GM12878 (cell line): Measurements from ENCODE around the gene MYNN. TPM values are rescaled to one million over a fixed set of nuclear protein-coding genes. Genes with fewer than 3 reads are reported as not detected.
A peak's percentile ranks its signal among the peaks of the same experiment; 100 is the strongest.

Experiments used
- ATAC-seq: fragments of 200-7000 bp; cut with Tn5 transposase; 3 replicates; pipeline ENCODE4 v1.9.1; 2020; ENCODE audit warnings: mild to moderate bottlenecking, moderate library complexity
- BruUV-seq: library from RNA; stranded (reverse); fragments of 400-500 nt; replicated peaks from 2 replicates; lab custom pipeline; 2021; lab: Mats Ljungman, UMichigan
- CTCF ChIA-PET: fragments of 300-600 bp; sonication (Branson Sonifier 250); formaldehyde crosslinking; extraction: SDS; loops from one replicate; lab custom pipeline; 2021; ENCODE audit warnings: inconsistent platforms; lab: Yijun Ruan, JAX
- POLR2A ChIA-PET: fragments of 350-600 bp; formaldehyde crosslinking; extraction: SDS; loops from one replicate; lab custom pipeline; 2021; ENCODE audit warnings: inconsistent platforms; lab: Charles Lee
- RAD21 ChIA-PET: fragments of 300-600 bp; sonication (Branson Sonifier 250); formaldehyde crosslinking; loops from one replicate; lab custom pipeline; 2023; ENCODE audit warnings: antibody characterized with exemption; ENCODE audit not compliant: unreplicated experiment; lab: Charles Lee
- SMC1A ChIA-PET: fragments of 300-600 bp; sonication (Branson Sonifier 250); formaldehyde crosslinking; loops from one replicate; lab custom pipeline; 2023; ENCODE audit not compliant: unreplicated experiment, uncharacterized antibody; lab: Charles Lee
- DNase-seq: peaks from one replicate; pipeline ENCODE4 v3.0.0-alpha.2; 2011; ENCODE audit warnings: low read depth, low spot score
- FAIRE-seq: peaks from 3 replicates; lab custom pipeline; 2011; peaks lifted over from hg19 to GRCh38; lab: Jason Lieb, UNC
- H2AFZ ChIP-seq: 2 replicates; pipeline ENCODE4 v1.6.0; 2011; ENCODE audit warnings: low read depth, low read length, control low read depth; ENCODE audit not compliant: control insufficient read depth
- H3K27ac ChIP-seq: 2 replicates; pipeline ENCODE4 v1.5.1; 2011; ENCODE audit warnings: control low read depth; ENCODE audit not compliant: control insufficient read depth, insufficient read depth
- H3K27me3 ChIP-seq, 2 experiments: replicated peaks in 1 of 2; 2 replicates each; pipeline versions ENCODE4 v1.6.0 to v1.6.1; 2011; ENCODE audit warnings: low read length in 1 of 2; ENCODE audit not compliant: control insufficient read depth in 2 of 2, insufficient read depth in 2 of 2
- H3K36me3 ChIP-seq, 2 experiments: 2 replicates each; pipeline ENCODE4 v1.5.1; 2011; ENCODE audit warnings: low read length in 1 of 2; ENCODE audit not compliant: control insufficient read depth in 2 of 2, insufficient read depth in 2 of 2
- H3K4me1 ChIP-seq: 2 replicates; pipeline ENCODE4 v1.6.1; 2011; ENCODE audit warnings: mild to moderate bottlenecking, low read length, moderate library complexity, mixed read lengths; ENCODE audit not compliant: control insufficient read depth, insufficient read depth
- H3K4me2 ChIP-seq: 2 replicates; pipeline ENCODE4 v1.6.0; 2011; ENCODE audit warnings: control low read depth; ENCODE audit not compliant: control insufficient read depth, insufficient read depth
- H3K4me3 ChIP-seq: fragments of 200-600 bp; sonication (generic); 2 replicates; pipeline ENCODE4 v1.5.1; 2016
- H3K79me2 ChIP-seq: 2 replicates; pipeline ENCODE4 v1.6.0; 2011; ENCODE audit warnings: low read length; ENCODE audit not compliant: control insufficient read depth, insufficient read depth
- H3K9ac ChIP-seq: 2 replicates; pipeline ENCODE4 v1.8.0; 2011; ENCODE audit warnings: low read length, control low read depth, mixed read lengths; ENCODE audit not compliant: control insufficient read depth, insufficient read depth
- H3K9me3 ChIP-seq: replicated peaks from 3 replicates; pipeline ENCODE4 v1.5.1; 2011; ENCODE audit warnings: mild to moderate bottlenecking, low read length; ENCODE audit not compliant: control insufficient read depth, insufficient read depth
- H4K20me1 ChIP-seq: 2 replicates; pipeline ENCODE4 v1.6.0; 2011; ENCODE audit not compliant: control insufficient read depth, insufficient read depth
- BMI1 ChIP-seq: fragments of 450-650 bp; IDR thresholded peaks from 2 replicates; pipeline ENCODE4 v1.6.1; 2016; ENCODE audit warnings: mild to moderate bottlenecking, moderate library complexity, borderline replicate concordance
- DPF2 ChIP-seq: fragments of 450-650 bp; IDR thresholded peaks from 2 replicates; pipeline ENCODE4 v1.6.1; 2017; ENCODE audit warnings: mild to moderate bottlenecking
- EED ChIP-seq: sonication (generic); IDR thresholded peaks from 2 replicates; pipeline ENCODE4 v1.6.1; 2016; ENCODE audit warnings: antibody characterized with exemption, low read depth
- FOXK2 ChIP-seq: fragments of 450-650 bp; IDR thresholded peaks from 2 replicates; pipeline ENCODE4 v1.6.1; 2017; ENCODE audit warnings: mild to moderate bottlenecking, moderate library complexity
- GATAD2B ChIP-seq: fragments of 450-650 bp; conservative IDR thresholded peaks from 2 replicates; pipeline ENCODE4 v1.6.1; 2017; ENCODE audit warnings: low read depth, mild to moderate bottlenecking, moderate library complexity
- HDGF ChIP-seq: fragments of 450-650 bp; IDR thresholded peaks from 2 replicates; pipeline ENCODE4 v1.6.1; 2016; ENCODE audit warnings: antibody characterized with exemption
- IKZF1 ChIP-seq: fragments of 450-650 bp; conservative IDR thresholded peaks from 2 replicates; pipeline ENCODE4 v1.6.1; 2017; ENCODE audit warnings: antibody characterized with exemption, mild to moderate bottlenecking
- JUNB ChIP-seq: IDR thresholded peaks from 2 replicates; pipeline ENCODE4 v1.6.1; 2016; ENCODE audit warnings: antibody characterized with exemption, mild to moderate bottlenecking
- MEF2B ChIP-seq: fragments of 450-650 bp; IDR thresholded peaks from 2 replicates; pipeline ENCODE4 v1.6.1; 2018; ENCODE audit warnings: mild to moderate bottlenecking, moderate library complexity; ENCODE audit not compliant: partially characterized antibody, poor library complexity, severe bottlenecking
- MXI1 ChIP-seq: fragments of 150-350 bp; IDR thresholded peaks from 2 replicates; pipeline ENCODE4 v1.6.1; 2011; ENCODE audit warnings: low read depth, mild to moderate bottlenecking, inconsistent platforms, low read length, improper control_type of control experiment
- NBN ChIP-seq: fragments of 450-650 bp; IDR thresholded peaks from 2 replicates; pipeline ENCODE4 v1.6.1; 2016
- NRF1 ChIP-seq: conservative IDR thresholded peaks from 2 replicates; pipeline ENCODE4 v1.6.1; 2011; ENCODE audit warnings: mild to moderate bottlenecking, low read depth, low read length, improper control_type of control experiment
- POLR2AphosphoS2 ChIP-seq: IDR thresholded peaks from 2 replicates; pipeline ENCODE4 v1.6.1; 2011; ENCODE audit warnings: low read depth, mild to moderate bottlenecking, low read length, improper control_type of control experiment, moderate library complexity
- SMAD5 ChIP-seq: IDR thresholded peaks from 2 replicates; pipeline ENCODE4 v1.6.1; 2016; ENCODE audit warnings: antibody characterized with exemption, low read depth
- SREBF1 ChIP-seq: IDR thresholded peaks from 2 replicates; pipeline ENCODE4 v1.6.1; 2012; ENCODE audit warnings: mild to moderate bottlenecking, low read length
- SUZ12 ChIP-seq: fragments of 200-600 bp; sonication (generic); IDR thresholded peaks from one replicate; pipeline ENCODE4 v1.6.1; 2018; ENCODE audit warnings: antibody characterized with exemption, mild to moderate bottlenecking; ENCODE audit not compliant: unreplicated experiment
- TCF3 ChIP-seq: IDR thresholded peaks from 2 replicates; pipeline ENCODE4 v1.6.1; 2012; ENCODE audit warnings: low read depth, mild to moderate bottlenecking, low read length, borderline replicate concordance; ENCODE audit not compliant: insufficient read depth
- ZNF207 ChIP-seq: fragments of 450-650 bp; IDR thresholded peaks from 2 replicates; pipeline ENCODE4 v1.6.1; 2014; ENCODE audit warnings: antibody characterized with exemption, mild to moderate bottlenecking, borderline replicate concordance
- WGBS: methylation state at CpG from one replicate; pipeline ENCODE4 v1.1.6; 2016; ENCODE audit warnings: low lambda C conversion rate; ENCODE audit not compliant: insufficient replicate concordance, insufficient coverage; ENCODE audit errors: missing lambda C conversion rate; 5-methylcytosine and 5-hydroxymethylcytosine counted together
- in situ Hi-C: fragments of 300-500 bp; cut with MboI; formaldehyde crosslinking; loops from 9 replicates; pipeline ENCODE4 v1.14.3; 2018; ENCODE audit warnings: mixed read lengths
- intact Hi-C: fragments of 100-400 bp; cut with micrococcal nuclease; formaldehyde crosslinking; loops from one replicate; pipeline ENCODE4 v1.14.2; 2022; ENCODE audit not compliant: unreplicated experiment
- polyA plus RNA-seq, 11 experiments: library from polyadenylated mRNA; depleted of rRNA in 4 of 11; unstranded in 6 of 11; stranded (reverse) in 5 of 11; fragments of >200 nt; fragmentation: Nextera tagmentation in 4 of 11; fragmentation: Illumina TruSeq in 1 of 11; extraction: Ambion mirVana in 4 of 11; extraction: Trizol in 1 of 11; gene quantifications; 1 replicate in 1 of 11; 2 replicates in 10 of 11; pipeline versions ENCODE4 v1.2.1 to v1.2.3, GENCODE V29; 2011 to 2016; ENCODE audit warnings: inconsistent platforms in 2 of 11, missing spikeins in 2 of 11, low read depth in 1 of 11
- total RNA-seq, 4 experiments: library from RNA; depleted of rRNA in 3 of 4; stranded (reverse); fragments of >200 nt in 3 of 4; fragmentation: Illumina TruSeq in 1 of 4; extraction: Trizol in 1 of 4; gene quantifications; 2 replicates each; pipeline versions ENCODE4 v1.2.1 to v1.2.3, GENCODE V29; 2013 to 2021
- TF ChIP-seq, protein P1 (sequence below): fragments of 450-650 bp; IDR thresholded peaks from 2 replicates; pipeline ENCODE4 v1.6.1; 2017; ENCODE audit warnings: mild to moderate bottlenecking
- TF ChIP-seq, protein P2 (sequence below): IDR thresholded peaks from 2 replicates; pipeline ENCODE4 v1.6.1; 2012; ENCODE audit warnings: low read depth, low read length, improper control_type of control experiment

MYNN gene
- total and polyA plus RNA-seq, 10 of the 15 experiments (the other 5 are each of a cell fraction or from before 2014, with no cell fraction given), result 8.8 to 20.5 (median 15.8) TPM

DNA sequence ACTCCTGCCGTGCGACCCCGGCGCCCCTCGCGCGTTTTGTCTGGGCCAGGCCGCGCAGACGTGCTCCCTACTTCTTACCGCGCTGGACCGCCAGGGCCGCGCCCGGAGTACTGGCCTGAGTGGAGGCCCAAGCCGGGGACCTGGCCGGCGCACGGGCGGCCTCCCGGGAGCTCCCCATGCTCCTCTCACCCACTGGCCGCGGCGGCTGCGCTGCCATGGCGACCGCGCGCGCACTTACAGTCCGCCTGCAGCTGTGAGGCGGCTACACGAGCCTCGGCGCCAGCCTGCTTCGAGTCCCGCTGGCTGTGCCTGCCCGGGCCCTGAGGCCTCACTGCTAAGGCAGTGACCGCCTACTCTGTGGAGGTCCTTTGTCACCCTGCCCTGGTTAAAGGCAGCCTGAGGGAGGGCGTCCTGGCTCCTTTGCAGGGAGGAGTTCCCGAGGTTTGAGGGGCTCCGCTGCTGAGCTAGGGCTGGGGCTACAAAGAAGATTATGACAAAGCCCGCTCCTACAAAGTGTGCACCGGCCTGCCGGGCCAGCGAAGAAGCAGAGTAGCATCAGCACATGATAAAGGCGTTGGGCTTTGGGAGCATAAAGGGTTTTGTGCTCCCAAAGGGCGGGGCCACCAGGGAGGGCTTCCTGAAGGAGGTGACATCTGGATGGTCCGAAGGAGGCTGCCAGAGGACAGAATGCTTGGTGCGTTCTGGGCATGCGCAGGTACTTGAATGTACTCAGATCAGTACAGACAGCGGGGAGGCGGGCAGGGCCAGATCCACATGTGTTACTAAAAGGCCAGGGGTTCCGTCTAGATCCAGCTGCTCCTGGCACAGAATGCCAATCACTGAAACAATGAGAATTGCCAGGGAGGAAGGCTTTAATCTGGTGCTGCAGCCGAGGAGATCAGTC, 39.4 kb downstream of the MYNN start, which contains the start of the genes LRRC34 and LRRIQ4:
LRRC34 (minus strand) TSS at position 573 of the 904 bp plus-strand sequence; CDS start at position 217, 356 bp downstream.
LRRIQ4 (plus strand) TSS at position 539 of the 904 bp plus-strand sequence. CDS start 9,052 bp downstream, outside the sequence.
- ChIA-PET RAD21 (interaction anchor here (1.2 kb wide), 1 partner anchor 15 kb away, joined by 3 read pairs; no protein-coding TSS in a partner anchor), SMC1A (interaction anchor here (0.6 to 1.9 kb wide), 4 partner anchors 40 to 55 kb away, joined by 3 to 5 read pairs (median 3); partner anchors contain the start of gene MYNN), CTCF (interaction anchor here (0.6 to 1.9 kb wide), 4 partner anchors 18 to 40 kb away, joined by 3 to 5 read pairs (median 4); partner anchors contain the start of gene MYNN), POLR2A (interaction anchor here (0.9 kb wide), 1 partner anchor 155 kb away, joined by 3 read pairs; no protein-coding TSS in a partner anchor)
- Histone ChIP-seq H2AFZ (peak within 1 kb of the TSS; percentile 94), H3K79me2 (no peaks in the 10 kb centered on the region), H3K9me3 (peaks cover 3% of the 10 kb centered on the region; the same call in 1 of the 3 replicates), H3K9ac (peak within 1 kb of the TSS; percentile 53), H3K36me3 (no peaks in the 10 kb centered on the region), H3K4me3 (peak within 1 kb of the TSS; percentile 71), H3K4me1 (peaks cover 12% of the 10 kb centered on the region), H3K27me3 (no peaks in the 10 kb centered on the region), H4K20me1 (no peaks in the 10 kb centered on the region), H3K27ac (peak within 1 kb of the TSS; percentile 45), H3K4me2 (peak within 1 kb of the TSS; percentile 100)
- WGBS, result 4% methylated on average over 53 of the region's 56 CpGs
- intact Hi-C loops (loop anchor here (1.0 kb wide), 1 partner anchor 39 kb away; the partner anchor contains the start of gene MYNN), in situ Hi-C loops (no loop called here)
- FAIRE-seq (no peak), DNase-seq (peak; percentile 44), ATAC-seq (peak; percentile 79)
- BruUV-seq, result no TSS peak
- TF ChIP-seq, protein P1, sequence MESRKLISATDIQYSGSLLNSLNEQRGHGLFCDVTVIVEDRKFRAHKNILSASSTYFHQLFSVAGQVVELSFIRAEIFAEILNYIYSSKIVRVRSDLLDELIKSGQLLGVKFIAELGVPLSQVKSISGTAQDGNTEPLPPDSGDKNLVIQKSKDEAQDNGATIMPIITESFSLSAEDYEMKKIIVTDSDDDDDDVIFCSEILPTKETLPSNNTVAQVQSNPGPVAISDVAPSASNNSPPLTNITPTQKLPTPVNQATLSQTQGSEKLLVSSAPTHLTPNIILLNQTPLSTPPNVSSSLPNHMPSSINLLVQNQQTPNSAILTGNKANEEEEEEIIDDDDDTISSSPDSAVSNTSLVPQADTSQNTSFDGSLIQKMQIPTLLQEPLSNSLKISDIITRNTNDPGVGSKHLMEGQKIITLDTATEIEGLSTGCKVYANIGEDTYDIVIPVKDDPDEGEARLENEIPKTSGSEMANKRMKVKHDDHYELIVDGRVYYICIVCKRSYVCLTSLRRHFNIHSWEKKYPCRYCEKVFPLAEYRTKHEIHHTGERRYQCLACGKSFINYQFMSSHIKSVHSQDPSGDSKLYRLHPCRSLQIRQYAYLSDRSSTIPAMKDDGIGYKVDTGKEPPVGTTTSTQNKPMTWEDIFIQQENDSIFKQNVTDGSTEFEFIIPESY, result no peak
- no peak for TF ChIP-seq HDGF
- TF ChIP-seq MXI1, result peak; percentile 80
- TF ChIP-seq FOXK2, result no peak
- TF ChIP-seq NRF1, result peak; percentile 44
- no peak for TF ChIP-seq JUNB
- no peak for TF ChIP-seq SMAD5
- no peak for TF ChIP-seq SREBF1
- TF ChIP-seq POLR2AphosphoS2, result no peak
- no peak for TF ChIP-seq SUZ12
- peak; percentile 79 for TF ChIP-seq BMI1
- peak; percentile 9; the same call in 1 of the 2 replicates for TF ChIP-seq EED
- TF ChIP-seq, protein P2, sequence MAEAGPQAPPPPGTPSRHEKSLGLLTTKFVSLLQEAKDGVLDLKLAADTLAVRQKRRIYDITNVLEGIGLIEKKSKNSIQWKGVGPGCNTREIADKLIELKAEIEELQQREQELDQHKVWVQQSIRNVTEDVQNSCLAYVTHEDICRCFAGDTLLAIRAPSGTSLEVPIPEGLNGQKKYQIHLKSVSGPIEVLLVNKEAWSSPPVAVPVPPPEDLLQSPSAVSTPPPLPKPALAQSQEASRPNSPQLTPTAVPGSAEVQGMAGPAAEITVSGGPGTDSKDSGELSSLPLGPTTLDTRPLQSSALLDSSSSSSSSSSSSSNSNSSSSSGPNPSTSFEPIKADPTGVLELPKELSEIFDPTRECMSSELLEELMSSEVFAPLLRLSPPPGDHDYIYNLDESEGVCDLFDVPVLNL, result no peak
- peak; percentile 57 for TF ChIP-seq DPF2
- peak; percentile 65; the same call in 1 of the 2 replicates for TF ChIP-seq GATAD2B
- no peak for TF ChIP-seq NBN
- no peak for TF ChIP-seq TCF3
- TF ChIP-seq MEF2B, result no peak
- peak; percentile 60 for TF ChIP-seq IKZF1
- TF ChIP-seq ZNF207, result no peak
